ENCODE data around the gene GDF15. TPM values are rescaled to one million over a fixed set of nuclear protein-coding genes. Genes with fewer than 3 reads are reported as not detected.

The GDF15 gene
- total RNA-seq, 2 experiments from 2014 or later = not detected

GRCh38 chr19:18389726-18390064, 3.7 kb downstream of the GDF15 start:
- no peak for DNase-seq (ENCODE audit: low spot score)
- no peak overlapping the region for H3K4me3 ChIP-seq (ENCODE audit: low read depth, low read length, poor library complexity, severe bottlenecking)
- no TSS peak for BruUV-seq (replicated peaks)
- TF ChIP-seq CTCF (conservative IDR thresholded peaks at IDR 0.05; ENCODE audit: low read length) = no peak
- no peak overlapping the region for H3K27ac ChIP-seq (ENCODE audit: low read depth, low read length, poor library complexity, severe bottlenecking)
- H3K9me2 ChIP-seq (ENCODE audit: insufficient read depth, low read length) = no peaks in the 10 kb centered on the region
- no peak overlapping the region for H2AFZ ChIP-seq (ENCODE audit: low read length)
- H3K79me2 ChIP-seq (ENCODE audit: insufficient read depth, low read depth, low read length) = no peaks in the 10 kb centered on the region
- CTCF ChIA-PET (ENCODE audit: unreplicated experiment) = no interaction called here
- H3K4me1 ChIP-seq (ENCODE audit: insufficient read depth, low read length, poor library complexity, severe bottlenecking) = peaks cover 21% of the 10 kb centered on the region
- no peaks in the 10 kb centered on the region for H3K36me3 ChIP-seq (ENCODE audit: insufficient read depth, low read length)
- no peak overlapping the region for H3K4me2 ChIP-seq (ENCODE audit: low read length)
- no peaks in the 10 kb centered on the region for H3K9me3 ChIP-seq (ENCODE audit: low read length)
- no peaks in the 10 kb centered on the region for H4K20me1 ChIP-seq (ENCODE audit: insufficient read depth, low read length)
- intact Hi-C loops (cut with micrococcal nuclease; ENCODE audit: unreplicated experiment) = no loop called here
- POLR2A ChIA-PET = no interaction called here

GRCh38 chr19:18390065-18390907, 4.3 kb downstream of the GDF15 start:
- H2AFZ ChIP-seq (ENCODE audit: low read length) = no peak overlapping the region
- H3K36me3 ChIP-seq (ENCODE audit: insufficient read depth, low read length) = no peaks in the 10 kb centered on the region
- H3K4me3 ChIP-seq (ENCODE audit: low read depth, low read length, poor library complexity, severe bottlenecking) = no peak overlapping the region
- CTCF ChIA-PET (ENCODE audit: unreplicated experiment) = no interaction called here
- no peaks in the 10 kb centered on the region for H3K9me3 ChIP-seq (ENCODE audit: low read length)
- H3K4me1 ChIP-seq (ENCODE audit: insufficient read depth, low read length, poor library complexity, severe bottlenecking) = peaks cover 21% of the 10 kb centered on the region
- intact Hi-C loops (cut with micrococcal nuclease; ENCODE audit: unreplicated experiment) = no loop called here
- no peaks in the 10 kb centered on the region for H4K20me1 ChIP-seq (ENCODE audit: insufficient read depth, low read length)
- POLR2A ChIA-PET = no interaction called here
- no peaks in the 10 kb centered on the region for H3K9me2 ChIP-seq (ENCODE audit: insufficient read depth, low read length)
- no peak overlapping the region for H3K4me2 ChIP-seq (ENCODE audit: low read length)
- DNase-seq (ENCODE audit: low spot score) = no peak
- no TSS peak for BruUV-seq (replicated peaks)
- TF ChIP-seq CTCF (conservative IDR thresholded peaks at IDR 0.05; ENCODE audit: low read length) = no peak
- no peak for TF ChIP-seq EZH2phosphoT487 (IDR thresholded peaks at IDR 0.05; ENCODE audit: borderline replicate concordance, low read depth, low read length)
- no peaks in the 10 kb centered on the region for H3K79me2 ChIP-seq (ENCODE audit: insufficient read depth, low read depth, low read length)
- no peak overlapping the region for H3K27ac ChIP-seq (ENCODE audit: low read depth, low read length, poor library complexity, severe bottlenecking)

GRCh38 chr19:18391509-18392075, 5.6 kb downstream of the GDF15 start:
- TF ChIP-seq CTCF (conservative IDR thresholded peaks at IDR 0.05; ENCODE audit: low read length) (no peak), EZH2phosphoT487 (IDR thresholded peaks at IDR 0.05; ENCODE audit: borderline replicate concordance, low read depth, low read length) (no peak)
- Histone ChIP-seq H3K4me1 (ENCODE audit: insufficient read depth, low read length, poor library complexity, severe bottlenecking) (peaks cover 25% of the 10 kb centered on the region), H2AFZ (ENCODE audit: low read length) (no peak overlapping the region), H4K20me1 (ENCODE audit: insufficient read depth, low read length) (no peaks in the 10 kb centered on the region), H3K79me2 (ENCODE audit: insufficient read depth, low read depth, low read length) (no peaks in the 10 kb centered on the region), H3K9me2 (ENCODE audit: insufficient read depth, low read length) (no peaks in the 10 kb centered on the region), H3K4me2 (ENCODE audit: low read length) (no peak overlapping the region), H3K4me3 (ENCODE audit: low read depth, low read length, poor library complexity, severe bottlenecking) (no peak overlapping the region), H3K27ac (ENCODE audit: low read depth, low read length, poor library complexity, severe bottlenecking) (no peak overlapping the region), H3K36me3 (ENCODE audit: insufficient read depth, low read length) (no peaks in the 10 kb centered on the region), H3K9me3 (ENCODE audit: low read length) (no peaks in the 10 kb centered on the region)
- DNase-seq (ENCODE audit: low spot score) = no peak
- intact Hi-C loops (cut with micrococcal nuclease; ENCODE audit: unreplicated experiment) = no loop called here
- BruUV-seq (replicated peaks) = no TSS peak
- POLR2A ChIA-PET = no interaction called here
- CTCF ChIA-PET (ENCODE audit: unreplicated experiment) = interaction anchor here (1.3 kb wide), 1 partner anchor 55 kb away, joined by 3 read pairs; no protein-coding TSS in a partner anchor

Measured in OCI-LY7 (cell line).